OCI-LY1 (cell line): ENCODE results near the gene PP2D1.

Experiments used
- EZH2 ChIP-seq: fragments of 200-600 bp; sonication (generic), shearing (Covaris generic); IDR thresholded peaks from 2 replicates; pipeline ENCODE4 v1.8.0; 2017; ENCODE audit warnings: borderline replicate concordance, mixed run types, mild to moderate bottlenecking, antibody characterized with exemption, low read length, moderate library complexity, mixed read lengths
- TF ChIP-seq, protein P1 (sequence below): fragments of 200-600 bp; sonication (generic), shearing (Covaris generic); IDR thresholded peaks from 2 replicates; pipeline ENCODE4 v1.5.1; 2017; ENCODE audit warnings: mild to moderate bottlenecking, antibody characterized with exemption, low read length, moderate library complexity, mixed read lengths

- TF ChIP-seq, protein P1, sequence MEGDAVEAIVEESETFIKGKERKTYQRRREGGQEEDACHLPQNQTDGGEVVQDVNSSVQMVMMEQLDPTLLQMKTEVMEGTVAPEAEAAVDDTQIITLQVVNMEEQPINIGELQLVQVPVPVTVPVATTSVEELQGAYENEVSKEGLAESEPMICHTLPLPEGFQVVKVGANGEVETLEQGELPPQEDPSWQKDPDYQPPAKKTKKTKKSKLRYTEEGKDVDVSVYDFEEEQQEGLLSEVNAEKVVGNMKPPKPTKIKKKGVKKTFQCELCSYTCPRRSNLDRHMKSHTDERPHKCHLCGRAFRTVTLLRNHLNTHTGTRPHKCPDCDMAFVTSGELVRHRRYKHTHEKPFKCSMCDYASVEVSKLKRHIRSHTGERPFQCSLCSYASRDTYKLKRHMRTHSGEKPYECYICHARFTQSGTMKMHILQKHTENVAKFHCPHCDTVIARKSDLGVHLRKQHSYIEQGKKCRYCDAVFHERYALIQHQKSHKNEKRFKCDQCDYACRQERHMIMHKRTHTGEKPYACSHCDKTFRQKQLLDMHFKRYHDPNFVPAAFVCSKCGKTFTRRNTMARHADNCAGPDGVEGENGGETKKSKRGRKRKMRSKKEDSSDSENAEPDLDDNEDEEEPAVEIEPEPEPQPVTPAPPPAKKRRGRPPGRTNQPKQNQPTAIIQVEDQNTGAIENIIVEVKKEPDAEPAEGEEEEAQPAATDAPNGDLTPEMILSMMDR: no peak
- TF ChIP-seq EZH2: no peak
Observed at GRCh38 chr3:19940643-19941042, 71.4 kb downstream of the PP2D1 start.
